Mucosa of descending colon (tissue), 3 donors: Measurements from ENCODE around the gene LGR6. TPM values are rescaled to one million over a fixed set of nuclear protein-coding genes. Genes with fewer than 3 reads are reported as not detected.

Source experiments
- ATAC-seq: fragments of 200-7000 bp; cut with Tn5 transposase; one replicate; pipeline ENCODE4 v1.9.1; 2020; ENCODE audit warnings: mild to moderate bottlenecking, moderate library complexity
- DNase-seq, 3 donors: peaks; one replicate each; pipeline ENCODE4 v3.0.0-alpha.2; 2020
- H3K36me3 ChIP-seq: fragments of 200-600 bp; one replicate; pipeline ENCODE4 v1.8.0; 2021; ENCODE audit warnings: low read depth, mild to moderate bottlenecking
- H3K4me1 ChIP-seq: fragments of 200-600 bp; one replicate; pipeline ENCODE4 v1.8.0; 2021; ENCODE audit warnings: low read depth, mild to moderate bottlenecking
- H3K4me3 ChIP-seq: fragments of 200-600 bp; one replicate; pipeline ENCODE4 v1.8.0; 2021; ENCODE audit warnings: mild to moderate bottlenecking
- H3K9me3 ChIP-seq: fragments of 200-600 bp; one replicate; pipeline ENCODE4 v1.8.0; 2021; ENCODE audit warnings: mild to moderate bottlenecking
- intact Hi-C, 2 donors: fragments of 100-400 bp; cut with DNase I in 1 of 2; cut with micrococcal nuclease in 1 of 2; formaldehyde crosslinking; loops; one replicate each; pipeline versions ENCODE4 v1.11.0 to v1.11.1; 2022; cut with DNase I, micrococcal nuclease
- total RNA-seq, 3 donors: library from RNA; stranded (reverse); fragmentation: NEBNext Ultra II Directional in 2 of 3; extraction: Animal tissue kit (Norgen Biotek cat#: 25700) in 2 of 3; gene quantifications; one replicate each; pipeline versions ENCODE4 v1.2.1 to v1.2.4, GENCODE V29; 2021 to 2023
- TF ChIP-seq, protein P1 (sequence below): fragments of 200-600 bp; IDR thresholded peaks from one replicate; pipeline ENCODE4 v1.8.0; 2022; ENCODE audit warnings: antibody characterized with exemption, mild to moderate bottlenecking
- donor health status: DM: no; HTN: no; CAD: no; lungs with moderate emphysema.
- donor health status: DM: no; HTN: no; CAD: no.
- donor health status: DM: no; HTN: yes; CAD: no.

LGR6 gene
- total RNA-seq, 3 donors from 2014 or later = 0.66 to 4.2 (median 1.3) TPM

DNA sequence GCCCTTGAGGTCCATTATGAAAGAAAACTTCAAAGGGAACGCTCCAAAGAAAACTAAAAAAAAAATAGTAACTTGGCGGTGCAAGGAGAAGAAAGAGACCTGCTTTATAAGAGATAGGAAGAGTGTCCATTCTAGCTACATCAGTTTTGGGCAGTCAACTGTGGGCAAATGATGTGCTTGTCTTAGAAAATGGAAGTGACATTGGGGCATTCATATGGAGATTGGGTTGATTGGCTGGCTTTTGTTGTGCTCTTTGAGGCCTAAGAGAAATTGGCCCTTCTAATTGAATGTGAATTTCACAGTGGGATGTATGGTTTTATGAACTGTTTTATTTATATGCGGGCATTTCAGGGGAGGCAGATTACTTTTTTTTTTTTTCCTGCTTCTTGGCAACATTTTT lies 168.1 kb downstream of the LGR6 start:
- TF ChIP-seq, protein P1, sequence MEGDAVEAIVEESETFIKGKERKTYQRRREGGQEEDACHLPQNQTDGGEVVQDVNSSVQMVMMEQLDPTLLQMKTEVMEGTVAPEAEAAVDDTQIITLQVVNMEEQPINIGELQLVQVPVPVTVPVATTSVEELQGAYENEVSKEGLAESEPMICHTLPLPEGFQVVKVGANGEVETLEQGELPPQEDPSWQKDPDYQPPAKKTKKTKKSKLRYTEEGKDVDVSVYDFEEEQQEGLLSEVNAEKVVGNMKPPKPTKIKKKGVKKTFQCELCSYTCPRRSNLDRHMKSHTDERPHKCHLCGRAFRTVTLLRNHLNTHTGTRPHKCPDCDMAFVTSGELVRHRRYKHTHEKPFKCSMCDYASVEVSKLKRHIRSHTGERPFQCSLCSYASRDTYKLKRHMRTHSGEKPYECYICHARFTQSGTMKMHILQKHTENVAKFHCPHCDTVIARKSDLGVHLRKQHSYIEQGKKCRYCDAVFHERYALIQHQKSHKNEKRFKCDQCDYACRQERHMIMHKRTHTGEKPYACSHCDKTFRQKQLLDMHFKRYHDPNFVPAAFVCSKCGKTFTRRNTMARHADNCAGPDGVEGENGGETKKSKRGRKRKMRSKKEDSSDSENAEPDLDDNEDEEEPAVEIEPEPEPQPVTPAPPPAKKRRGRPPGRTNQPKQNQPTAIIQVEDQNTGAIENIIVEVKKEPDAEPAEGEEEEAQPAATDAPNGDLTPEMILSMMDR = no peak
- no peak for ATAC-seq

DNA sequence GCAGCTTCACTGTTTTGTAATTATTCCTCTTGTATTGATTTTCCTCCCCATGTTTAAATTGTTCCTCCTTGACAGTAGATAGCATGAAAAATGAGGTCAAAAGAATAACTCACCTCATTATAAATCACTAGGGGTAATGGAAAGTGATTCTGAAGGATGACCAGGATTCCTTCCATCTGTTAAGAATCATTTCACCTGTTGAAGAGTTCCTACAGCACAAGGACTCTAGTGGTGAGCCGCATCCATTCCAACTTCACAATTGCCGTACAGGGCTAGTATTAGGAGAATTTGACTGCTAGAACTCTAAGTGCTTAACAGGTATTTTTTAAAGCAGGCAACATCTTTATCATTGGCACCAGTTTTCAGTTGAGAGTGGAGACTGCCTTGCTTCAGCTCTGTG lies 168.6 kb downstream of the LGR6 start:
- ATAC-seq (no peak), DNase-seq (no peak)
- Histone ChIP-seq H3K4me3 (no peak overlapping the region), H3K9me3 (no peaks in the 10 kb centered on the region), H3K4me1 (no peaks in the 10 kb centered on the region), H3K36me3 (no peaks in the 10 kb centered on the region)
- TF ChIP-seq, protein P1 = no peak
- intact Hi-C loops = no loop called here

More for the DNA sequence above, 168.1 kb downstream of the LGR6 start:
- intact Hi-C loops = no loop called here
- Histone ChIP-seq H3K4me3 (no peak overlapping the region), H3K9me3 (no peaks in the 10 kb centered on the region), H3K36me3 (no peaks in the 10 kb centered on the region), H3K4me1 (no peaks in the 10 kb centered on the region)
- DNase-seq = no peak

DNA sequence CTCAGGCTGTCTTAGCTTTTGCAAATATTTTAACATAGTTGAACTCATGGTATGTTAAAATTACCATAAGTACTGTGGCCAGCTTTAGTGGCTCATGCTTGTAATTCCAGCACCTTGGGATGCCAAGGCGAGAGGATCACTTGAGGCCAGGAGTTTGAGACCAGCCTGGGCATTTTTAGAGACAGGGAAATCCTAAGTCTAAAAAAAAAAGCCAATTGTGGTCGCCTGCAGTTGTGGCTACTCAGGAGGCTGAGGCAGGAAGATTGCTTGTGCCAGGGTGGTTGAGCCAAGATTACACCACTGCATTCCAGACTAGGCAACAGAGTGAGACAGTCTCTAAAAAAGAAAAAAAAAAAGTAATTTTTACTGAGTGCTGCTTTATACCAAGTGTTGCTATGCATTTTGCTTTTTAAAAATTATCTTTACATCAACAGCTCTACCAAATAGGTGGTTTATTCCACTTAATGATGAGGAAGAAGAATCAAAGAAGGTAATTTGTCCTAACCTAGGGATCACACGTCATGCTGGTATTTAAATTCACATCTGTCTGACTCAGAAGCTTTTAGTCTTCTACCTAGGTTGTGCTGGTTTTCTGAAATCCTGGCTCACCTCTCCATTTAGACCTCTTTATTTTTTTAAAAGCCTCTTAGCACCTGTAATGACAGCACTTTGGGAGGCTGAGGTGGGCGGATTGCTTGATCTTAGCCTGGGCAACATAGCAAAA lies 171.7 kb downstream of the LGR6 start:
- H3K9me3 ChIP-seq = no peaks in the 10 kb centered on the region
- no peaks in the 10 kb centered on the region for H3K36me3 ChIP-seq
- ATAC-seq = no peak
- H3K4me3 ChIP-seq = no peak overlapping the region
- intact Hi-C loops = no loop called here
- TF ChIP-seq, protein P1 = no peak
- H3K4me1 ChIP-seq = no peaks in the 10 kb centered on the region
- no peak for DNase-seq

DNA sequence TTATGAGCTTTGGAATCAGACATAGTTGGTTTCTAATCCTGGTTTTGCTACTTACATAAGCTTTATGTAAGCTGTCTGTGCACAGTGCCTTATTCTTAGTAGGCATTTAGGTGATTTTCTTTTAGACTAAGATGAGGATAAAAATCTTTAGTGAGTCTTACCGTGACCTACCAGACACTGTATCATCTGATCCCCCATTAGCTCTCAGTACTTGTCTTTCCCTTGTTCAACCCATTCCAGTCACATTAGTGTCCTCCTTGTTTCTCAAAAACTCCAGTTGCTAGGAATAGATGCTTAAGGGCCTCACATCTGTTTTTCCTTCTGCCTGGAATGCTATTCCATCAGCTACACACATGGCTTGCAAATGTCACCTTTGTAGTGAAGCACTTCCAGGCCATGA lies 173.7 kb downstream of the LGR6 start:
- TF ChIP-seq, protein P1 = no peak
- Histone ChIP-seq H3K4me3 (no peak overlapping the region), H3K36me3 (no peaks in the 10 kb centered on the region), H3K9me3 (no peaks in the 10 kb centered on the region), H3K4me1 (no peaks in the 10 kb centered on the region)
- ATAC-seq = no peak
- intact Hi-C loops = no loop called here
- no peak for DNase-seq

Other genes with a start within 250 kb of the LGR6 start
- 100 to 1,000 TPM in 1 of 3 donors, 10 to 100 TPM in 2; 11.6 to 442 (median 37.4) TPM for gene LMOD1, start 247.3 kb upstream of the LGR6 start, total RNA-seq
- gene TIMM17A, start 238.3 kb upstream of the LGR6 start, total RNA-seq = 10 to 100 TPM; 41.1 to 59.5 (median 49.9) TPM
- gene RNPEP, start 211.2 kb upstream of the LGR6 start, total RNA-seq = 100 to 1,000 TPM in 2 of 3 donors, 10 to 100 TPM in 1; 71.5 to 151 (median 132) TPM
- gene ELF3, start 183.2 kb upstream of the LGR6 start, total RNA-seq = 1,000 to 10,000 TPM in 2 of 3 donors, 100 to 1,000 TPM in 1; 623 to 1,741 (median 1,105) TPM
- gene GPR37L1, start 70.9 kb upstream of the LGR6 start, total RNA-seq = 1 to 10 TPM; 2.4 to 3.5 (median 2.9) TPM
- gene ARL8A, start 49.1 kb upstream of the LGR6 start, total RNA-seq = 10 to 100 TPM; 36.3 to 69.6 (median 41.2) TPM
- 1 to 10 TPM; 5.0 to 6.3 (median 6.1) TPM for gene PTPN7, start 33.2 kb upstream of the LGR6 start, total RNA-seq
- 10 to 100 TPM in 1 of 3 donors, 1 to 10 TPM in 2; 4.9 to 13.7 (median 6.7) TPM for gene UBE2T, start 148.1 kb downstream of the LGR6 start, total RNA-seq
- gene PPP1R12B, start 154.9 kb downstream of the LGR6 start, total RNA-seq = 100 to 1,000 TPM in 1 of 3 donors, 10 to 100 TPM in 2; 80.9 to 655 (median 89.0) TPM